T-helper 2 cell treated with Interferon-gamma antibody and Interleukin-4, amounts not matched to agents 100 ng/mL and 5 ng/mL, for 36 hours (primary cell): ENCODE results near the gene SVIP. TPM values are rescaled to one million over a fixed set of nuclear protein-coding genes. Genes with fewer than 3 reads are reported as not detected.

Source experiments
- intact Hi-C: fragments of 100-400 bp; cut with micrococcal nuclease; formaldehyde crosslinking; loops from one replicate; pipeline ENCODE4 v1.15.1; 2023
- total RNA-seq: library from RNA; stranded (reverse); gene quantifications from 2 replicates; pipeline ENCODE4 v1.2.3, GENCODE V29; 2022

The SVIP gene, protein sequence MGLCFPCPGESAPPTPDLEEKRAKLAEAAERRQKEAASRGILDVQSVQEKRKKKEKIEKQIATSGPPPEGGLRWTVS
- total RNA-seq, result 30.1 and 35.8 TPM in 2 replicates

DNA sequence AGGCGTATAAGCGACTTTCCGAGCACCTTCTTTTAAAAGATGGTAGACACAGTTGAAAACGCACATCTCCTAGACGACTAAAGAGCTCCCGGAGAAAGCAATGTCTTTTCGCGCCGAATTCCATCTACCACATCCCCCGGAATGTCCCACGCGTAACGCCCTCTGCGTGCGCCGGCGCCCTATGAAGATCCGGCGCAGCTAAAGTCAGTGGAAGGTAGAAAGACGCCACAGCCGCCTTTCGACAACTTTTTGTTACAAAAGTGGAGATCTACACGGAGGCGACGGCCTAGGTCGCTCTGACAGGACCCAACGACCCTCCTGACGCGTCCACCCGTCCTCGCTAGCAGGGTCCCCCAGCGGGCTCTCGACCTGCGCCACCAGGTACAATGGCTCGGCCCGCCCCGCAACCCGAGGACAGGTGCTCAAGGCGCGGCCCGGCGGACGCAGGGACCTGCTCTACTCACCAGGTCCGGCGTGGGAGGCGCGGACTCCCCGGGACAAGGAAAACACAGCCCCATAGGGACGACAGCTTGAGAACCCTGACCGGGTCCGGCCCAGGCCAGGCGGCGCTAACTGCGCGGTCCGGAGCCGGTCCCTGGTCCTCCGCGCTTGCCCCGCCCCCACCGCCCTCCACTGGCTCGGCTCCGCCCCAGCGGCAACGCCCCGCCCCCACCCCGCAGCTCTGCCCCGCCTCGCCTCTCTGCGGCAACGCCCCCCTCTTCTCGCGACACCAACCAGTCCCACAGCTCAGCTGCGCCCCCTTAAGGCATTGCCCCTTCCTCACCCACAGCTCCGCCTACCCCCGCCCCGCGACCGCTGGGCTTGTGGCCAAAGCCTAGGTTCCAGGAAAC lies at the start of gene SVIP:
Gene SVIP (minus strand): TSS at position 571 of the 851 bp plus-strand sequence. CDS start 53 bp downstream, at position 518.
- intact Hi-C loops, result loop anchor here (1.0 kb wide), 2 partner anchors 204 to 496 kb away; partner anchors contain the start of gene FANCF

DNA sequence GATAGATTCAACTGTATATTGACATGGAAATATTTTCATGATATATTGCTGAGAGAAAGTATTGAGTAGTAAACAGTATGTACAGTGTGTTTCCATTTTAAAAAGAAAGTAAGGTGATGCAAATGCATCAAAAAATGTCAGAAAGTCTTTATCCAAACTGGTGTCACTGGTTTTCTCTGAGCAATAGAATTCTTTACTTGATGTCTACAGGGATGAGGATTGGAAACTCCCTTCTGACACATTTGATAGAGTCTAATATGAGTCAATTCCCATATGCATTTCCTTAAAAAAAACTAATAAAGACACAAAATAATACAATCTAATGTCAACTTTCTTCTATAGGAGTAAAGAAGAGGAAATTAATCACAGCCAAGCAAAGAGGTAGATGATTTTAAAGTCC lies 49.0 kb upstream of the SVIP start:
- intact Hi-C loops, result no loop called here

DNA sequence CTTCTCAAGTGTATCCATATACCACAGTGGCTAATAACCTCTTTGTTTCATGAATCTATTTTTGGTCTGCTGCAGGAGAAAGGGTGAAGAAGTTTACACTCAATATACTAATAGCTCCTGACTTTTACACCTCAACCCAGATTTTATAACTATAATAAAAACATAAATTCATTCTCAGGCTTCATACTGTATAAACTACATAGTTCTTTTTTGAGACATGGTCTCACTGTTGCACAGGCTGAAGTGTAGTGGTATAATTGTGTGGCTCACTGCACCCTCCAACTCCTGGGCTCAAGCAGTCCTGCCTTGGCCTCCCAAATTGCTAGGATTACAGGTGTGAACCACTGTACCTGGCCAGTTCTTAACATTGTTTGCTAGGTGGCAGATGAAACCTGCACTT lies 48.4 kb upstream of the SVIP start:
- intact Hi-C loops, result no loop called here

DNA sequence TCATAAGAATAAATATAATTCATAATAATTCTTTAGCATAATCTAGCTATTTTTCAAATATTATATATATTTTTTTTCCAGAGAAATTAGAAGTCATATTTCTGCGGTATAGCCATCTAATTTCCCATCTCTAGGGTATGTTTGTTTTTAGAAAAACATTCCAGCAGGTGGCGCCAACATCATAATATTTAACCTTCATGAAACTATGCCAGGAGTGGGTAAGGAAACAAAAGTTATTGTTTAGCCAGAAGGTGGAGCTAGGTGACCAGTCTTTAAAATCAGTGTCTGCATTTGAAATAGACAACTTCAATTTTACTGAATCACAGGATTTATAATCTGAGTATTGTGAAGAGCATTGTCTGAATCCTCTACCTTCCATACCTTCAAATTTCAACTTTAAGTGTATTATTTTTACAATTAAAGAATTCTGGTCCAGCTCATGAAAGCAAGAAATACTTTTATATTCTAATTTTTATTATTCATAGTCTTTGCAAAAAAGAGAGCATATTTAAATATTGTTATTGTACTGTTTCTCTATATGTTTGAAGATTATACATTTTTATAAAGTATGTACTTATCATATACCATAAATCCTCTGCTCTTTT lies 46.4 kb upstream of the SVIP start:
- intact Hi-C loops, result no loop called here

DNA sequence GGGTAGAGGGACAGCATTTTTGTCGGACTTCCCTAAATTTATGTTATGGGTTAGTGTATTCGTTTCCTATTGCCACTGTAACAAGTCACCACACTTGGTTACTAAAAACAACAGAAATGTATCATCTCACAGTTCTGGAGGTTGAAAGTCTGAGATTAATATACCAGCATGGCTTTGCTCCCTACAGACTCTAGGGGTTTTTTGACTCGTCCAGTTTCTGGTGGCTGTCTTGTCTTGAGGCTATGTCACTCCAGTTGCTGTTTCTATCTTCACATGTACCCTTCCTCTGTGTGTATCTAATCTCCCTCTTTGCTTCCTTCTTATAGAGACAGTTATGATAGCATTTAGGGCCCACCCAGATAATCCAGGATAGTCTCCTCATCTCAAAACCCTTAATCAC lies 39.7 kb upstream of the SVIP start:
- intact Hi-C loops, result no loop called here

DNA sequence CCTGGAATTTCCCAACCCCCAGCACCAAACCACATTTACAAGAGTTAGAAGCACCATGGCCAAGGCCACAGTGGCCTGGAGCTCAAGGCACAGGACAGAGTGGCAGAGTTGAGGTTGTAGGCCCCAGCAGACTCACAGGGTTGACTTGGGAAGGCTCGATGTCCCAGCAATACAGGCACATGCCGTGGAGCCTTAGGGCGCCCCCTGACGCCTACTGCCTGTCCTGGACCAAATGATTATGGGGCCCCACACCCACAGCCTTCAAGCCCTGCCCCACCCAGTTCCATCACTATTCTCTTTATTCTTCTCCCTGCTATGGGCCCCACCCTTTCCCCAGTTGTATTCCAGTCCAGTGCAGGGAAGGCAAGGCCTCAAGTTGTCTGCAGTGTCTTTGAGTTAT lies 30.6 kb upstream of the SVIP start, which contains the start of gene CCDC179:
Gene CCDC179 (minus strand): TSS at position 234 of the 400 bp plus-strand sequence. CDS start 53 bp downstream, at position 181.
- intact Hi-C loops, result no loop called here

DNA sequence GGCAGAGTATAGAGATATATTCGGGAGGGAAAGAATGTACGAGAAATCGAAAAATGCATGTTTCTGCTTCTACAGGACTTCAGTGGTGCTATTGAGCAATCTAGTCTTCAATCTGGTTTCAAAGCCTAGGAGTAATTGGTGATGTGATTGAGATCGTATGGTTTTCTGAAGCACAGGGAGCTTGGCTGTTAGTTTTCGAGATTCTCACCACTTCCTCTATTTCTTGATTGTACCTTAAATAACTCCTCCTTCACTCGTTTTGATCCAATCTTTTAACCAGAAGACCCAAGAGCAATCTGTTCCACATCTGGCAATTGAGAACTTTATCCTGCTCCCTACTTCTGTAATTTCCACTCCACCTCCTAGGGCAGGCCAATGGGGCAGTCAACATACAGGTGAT lies 30.2 kb upstream of the SVIP start:
- intact Hi-C loops, result no loop called here

DNA sequence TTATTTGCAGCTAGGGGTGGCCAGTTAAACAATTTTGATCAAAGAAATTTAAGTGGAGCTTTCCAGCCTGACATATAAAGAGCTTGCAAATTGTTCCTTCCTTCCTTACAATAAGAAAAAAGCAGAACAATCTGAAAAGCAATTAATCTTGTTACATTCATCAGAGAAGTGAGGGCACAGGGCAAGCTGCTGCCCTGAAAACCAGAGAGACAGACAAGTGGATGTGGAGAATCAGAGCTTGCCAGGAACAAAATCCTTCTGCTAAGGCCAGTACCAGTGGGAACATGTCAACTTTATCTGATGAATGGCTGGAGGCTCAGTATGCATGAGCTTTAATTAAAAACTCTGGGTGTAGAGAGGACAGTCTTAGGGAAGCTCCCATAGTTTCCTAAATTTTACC lies 21.9 kb upstream of the SVIP start:
- intact Hi-C loops, result no loop called here

DNA sequence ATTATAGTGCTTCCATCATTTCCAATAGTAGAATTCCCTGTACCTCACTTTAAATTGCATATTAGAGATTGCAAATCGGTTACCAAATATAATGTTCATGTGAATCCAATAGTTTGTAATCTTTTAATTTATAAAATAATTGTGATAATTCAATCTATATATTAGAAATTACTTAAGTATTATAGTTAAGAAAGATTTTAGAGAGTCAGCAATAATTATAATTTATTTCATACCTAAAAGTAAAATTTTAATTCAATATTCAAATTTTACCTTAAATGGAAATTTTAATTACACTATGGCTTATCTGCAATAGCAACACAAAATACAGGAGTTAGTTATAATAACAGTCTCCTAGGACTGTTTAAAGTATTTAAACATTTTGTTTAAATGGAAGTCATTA lies 17.1 kb upstream of the SVIP start:
- intact Hi-C loops, result no loop called here

DNA sequence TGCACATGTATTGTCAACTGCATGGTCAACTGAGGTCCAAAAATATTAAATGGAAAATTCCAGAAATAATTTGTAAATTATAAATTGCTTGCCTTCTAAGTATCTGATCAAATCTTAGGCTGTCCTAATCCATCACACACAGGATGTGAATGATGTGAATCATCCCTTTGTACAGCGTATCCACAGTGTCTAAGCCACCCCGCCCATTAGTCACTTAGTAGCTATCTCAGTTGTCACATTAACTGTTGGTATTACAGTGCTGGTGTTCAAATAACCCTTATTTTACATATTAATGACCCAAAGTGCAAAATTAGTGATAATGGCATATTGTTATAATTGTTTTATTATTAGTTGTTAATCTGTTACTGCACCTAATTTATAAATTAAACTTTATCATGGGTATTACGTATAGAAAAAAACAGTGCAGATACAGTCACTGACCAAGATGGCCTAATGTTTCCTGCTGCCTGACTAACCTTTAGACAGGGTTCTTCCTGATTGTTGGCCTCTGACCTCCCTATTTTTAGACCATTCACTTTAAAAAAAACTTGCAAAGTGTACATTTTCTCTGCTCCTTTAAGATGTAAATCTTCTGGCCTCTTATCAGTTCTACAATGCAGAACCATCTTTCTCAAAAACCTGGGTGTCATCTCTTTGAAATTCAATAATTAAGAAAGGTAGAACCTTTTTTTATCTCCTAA lies 2.9 kb upstream of the SVIP start:
- intact Hi-C loops, result no loop called here

DNA sequence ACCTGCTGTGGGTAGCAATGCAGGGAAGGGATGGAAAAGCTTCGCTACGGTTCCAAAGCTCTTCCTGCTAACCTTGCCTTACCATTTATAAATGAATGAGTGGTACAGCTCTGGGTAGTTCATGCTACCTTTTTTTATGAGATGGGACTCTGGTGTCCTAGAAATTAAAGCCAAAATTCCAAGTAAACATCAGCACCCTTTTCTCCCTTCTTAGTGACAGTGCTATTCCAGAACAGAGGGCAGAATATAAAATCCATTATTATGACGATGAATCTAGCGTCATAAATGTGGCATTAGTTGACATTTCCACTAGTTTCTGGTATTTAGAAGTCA lies 447 bp upstream of the SVIP start:
- intact Hi-C loops, result no loop called here

DNA sequence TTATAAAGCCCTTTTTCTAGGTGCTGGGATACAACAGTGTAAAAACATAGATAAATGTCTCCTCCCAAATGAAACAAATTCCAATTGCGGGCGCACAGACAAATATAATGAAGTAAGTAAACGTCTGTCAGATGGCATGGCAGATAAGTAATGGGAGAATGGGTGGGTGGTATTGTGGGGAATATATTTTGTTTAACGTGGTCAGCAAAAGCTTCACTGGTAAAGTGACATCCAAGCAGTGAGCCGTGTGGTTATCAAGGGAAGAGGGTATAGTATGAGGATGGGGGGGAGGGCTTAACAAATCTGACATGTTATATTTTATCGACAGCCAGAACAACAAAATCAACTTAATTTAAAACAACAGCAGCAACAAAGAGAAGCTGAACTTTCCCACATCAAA lies 1.2 kb downstream of the SVIP start:
- intact Hi-C loops, result no loop called here

DNA sequence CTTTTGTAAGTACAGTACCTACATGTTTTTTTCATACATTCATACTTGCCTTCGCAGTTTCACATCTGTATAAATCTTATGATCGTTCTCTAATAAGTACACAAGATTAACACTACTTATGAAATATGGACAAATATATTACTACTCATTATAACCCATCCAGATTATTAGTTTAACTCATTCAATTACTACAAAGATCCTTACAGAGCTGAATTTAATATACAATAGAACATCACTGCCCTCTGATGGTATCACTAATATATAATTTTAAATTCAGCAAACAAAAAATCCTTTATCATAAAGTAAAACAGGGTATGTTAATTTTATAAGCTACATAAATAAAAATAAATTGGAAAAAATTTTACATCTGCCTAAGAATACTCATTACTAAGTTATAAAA lies 7.4 kb downstream of the SVIP start:
- intact Hi-C loops, result no loop called here

DNA sequence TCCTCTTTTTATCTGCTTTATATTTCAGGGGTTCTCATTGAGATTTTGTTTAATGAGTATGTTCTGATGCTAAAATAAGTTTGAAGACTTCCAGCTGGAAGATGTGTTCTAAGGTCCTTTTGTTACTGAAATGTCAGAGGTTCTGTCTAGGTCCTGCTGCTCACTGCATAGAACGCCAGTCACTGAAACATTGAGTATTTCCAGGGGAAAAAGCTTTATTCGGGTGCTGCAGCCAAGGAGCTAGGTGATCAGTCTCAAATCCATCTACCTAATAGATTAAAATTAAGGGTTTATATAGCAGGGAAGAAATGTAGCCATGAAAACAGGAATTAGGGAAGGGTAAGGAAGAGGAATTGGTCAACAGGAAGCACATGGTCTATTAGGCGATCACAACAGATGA lies 19.7 kb downstream of the SVIP start:
- intact Hi-C loops, result no loop called here

DNA sequence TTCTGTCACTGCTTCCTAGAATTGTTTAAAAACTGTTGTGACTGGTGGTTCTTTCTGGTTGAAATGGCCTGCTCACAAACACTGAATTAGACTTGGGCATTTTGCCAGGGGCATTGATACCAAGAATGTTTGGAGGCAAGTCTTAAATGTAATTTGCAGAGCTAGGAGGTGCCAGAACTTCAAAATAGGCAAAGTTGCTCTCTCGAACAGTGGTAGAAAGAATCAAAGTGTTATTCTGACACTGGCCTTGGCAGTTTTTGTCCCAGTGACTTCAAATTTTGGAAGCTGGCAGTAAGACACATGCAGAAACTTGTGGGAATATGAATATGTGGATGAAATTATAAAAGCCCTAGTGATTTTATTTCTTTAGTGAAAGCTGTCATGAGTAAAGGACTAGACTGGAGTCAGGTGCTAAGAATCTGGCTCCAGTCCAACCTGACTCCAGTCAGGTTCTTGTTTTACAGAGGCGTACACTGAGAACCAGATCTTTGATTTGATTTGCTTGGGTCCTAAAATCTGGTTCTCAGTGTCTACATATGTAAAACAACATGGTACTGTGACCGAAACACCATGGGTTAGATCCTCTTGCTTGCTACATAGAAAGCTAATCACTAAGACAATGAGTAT lies 20.9 kb downstream of the SVIP start:
- intact Hi-C loops, result no loop called here

DNA sequence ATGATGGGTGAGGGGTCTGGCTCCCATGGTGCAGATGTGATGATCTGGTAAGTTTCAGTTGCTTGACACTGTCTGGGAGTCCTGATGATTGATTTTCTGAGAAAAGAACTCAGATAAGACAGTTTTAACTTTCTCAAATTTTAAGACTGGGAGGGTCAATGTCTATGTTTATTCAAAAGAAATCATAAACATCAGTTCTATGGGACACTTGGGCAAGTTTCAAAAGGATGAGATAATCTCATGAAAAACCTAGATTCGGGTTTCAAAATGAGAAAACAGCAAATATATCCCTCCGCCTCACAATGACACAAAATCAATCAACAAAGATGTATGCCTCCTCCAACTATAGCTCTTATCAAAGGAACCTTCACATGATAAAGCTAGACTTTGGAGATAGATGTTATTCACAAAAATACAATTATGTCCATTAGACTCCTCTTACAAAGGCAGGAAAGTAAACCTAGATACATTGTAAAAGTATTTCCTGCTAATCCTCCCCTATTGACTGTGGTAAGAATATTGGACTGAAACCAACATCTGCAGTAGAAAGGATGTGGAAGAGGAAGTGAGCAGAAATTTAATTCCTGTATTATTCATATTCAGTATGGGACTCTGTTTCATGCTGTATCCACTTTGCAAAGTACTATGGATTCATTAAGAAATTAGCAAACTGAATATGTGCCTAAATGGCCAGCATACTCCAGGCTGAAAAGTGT lies 21.6 kb downstream of the SVIP start:
- intact Hi-C loops, result no loop called here

DNA sequence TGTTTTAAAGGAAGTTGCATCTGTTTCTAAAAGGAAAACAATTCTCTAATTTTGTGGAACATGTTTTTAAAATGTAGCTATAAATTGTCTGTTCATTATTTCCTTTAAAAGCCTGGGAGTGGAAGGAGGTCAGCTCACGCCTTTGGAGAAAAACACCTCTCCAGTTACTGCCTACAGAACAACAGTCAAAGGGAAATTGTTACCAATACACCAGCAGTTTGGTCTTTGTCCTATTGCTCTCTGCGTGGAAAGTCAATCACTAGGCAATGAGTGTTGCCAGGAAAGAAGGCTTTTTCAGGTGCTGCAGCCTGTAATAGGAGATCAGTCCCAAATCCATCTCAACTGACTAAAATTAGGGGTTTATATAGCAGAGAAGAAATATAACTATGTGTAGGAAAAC lies 22.2 kb downstream of the SVIP start:
- intact Hi-C loops, result no loop called here

DNA sequence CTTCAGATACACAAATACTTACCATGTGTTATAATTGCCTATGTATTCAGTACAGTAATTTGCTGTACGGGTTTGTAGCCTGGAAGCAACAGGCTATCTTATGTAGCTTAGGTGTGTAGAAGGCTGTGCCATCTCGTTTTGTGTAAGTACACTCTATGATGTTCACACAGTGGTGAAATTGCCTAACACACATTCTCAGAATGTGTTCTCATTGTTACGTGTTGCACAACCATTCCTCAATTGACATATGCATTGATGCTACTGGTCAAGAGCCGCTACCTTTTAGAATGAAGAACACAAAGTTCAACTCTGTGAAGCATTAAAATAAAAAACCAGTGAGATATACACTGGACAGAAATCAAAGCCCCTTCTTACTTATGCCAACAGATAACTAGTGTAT lies 26.7 kb downstream of the SVIP start:
- intact Hi-C loops, result no loop called here

DNA sequence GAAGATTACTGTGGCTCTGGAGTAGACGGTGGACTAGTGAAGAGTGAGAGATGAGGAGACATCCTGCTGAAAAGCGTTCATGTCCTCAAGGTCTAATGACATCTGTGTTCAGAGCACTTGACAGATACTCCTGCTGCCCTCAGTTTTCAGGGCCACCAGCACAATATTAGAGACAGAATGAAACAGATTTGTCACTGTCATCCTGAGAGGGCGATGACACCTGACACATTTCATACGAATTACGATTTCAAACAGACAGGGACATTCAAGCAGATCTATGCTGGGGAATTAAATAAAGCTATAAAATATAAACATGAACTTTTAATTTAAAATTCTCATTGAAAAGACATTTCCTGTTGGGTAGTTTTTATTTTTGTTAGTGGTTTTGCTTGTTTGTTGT lies 29.1 kb downstream of the SVIP start:
- intact Hi-C loops, result no loop called here

DNA sequence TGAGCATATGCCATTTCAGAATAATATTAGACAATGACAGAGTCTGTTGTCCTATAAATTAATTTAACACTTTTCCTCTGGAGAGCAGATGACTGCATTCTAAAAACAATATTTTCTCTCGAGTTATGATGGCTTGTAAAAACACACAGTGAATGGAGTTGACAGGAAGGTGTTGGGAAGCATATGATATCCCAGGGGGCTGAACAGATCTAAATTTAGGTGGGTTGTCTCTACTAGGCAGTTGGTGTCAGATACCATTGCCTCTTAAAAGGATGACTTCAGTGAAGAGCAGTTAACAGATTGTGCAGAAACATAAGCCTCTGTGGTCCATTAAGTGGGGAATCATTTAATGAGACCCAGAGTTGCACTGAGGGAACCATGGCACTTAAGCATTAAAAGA lies 30.7 kb downstream of the SVIP start:
- intact Hi-C loops, result no loop called here

DNA sequence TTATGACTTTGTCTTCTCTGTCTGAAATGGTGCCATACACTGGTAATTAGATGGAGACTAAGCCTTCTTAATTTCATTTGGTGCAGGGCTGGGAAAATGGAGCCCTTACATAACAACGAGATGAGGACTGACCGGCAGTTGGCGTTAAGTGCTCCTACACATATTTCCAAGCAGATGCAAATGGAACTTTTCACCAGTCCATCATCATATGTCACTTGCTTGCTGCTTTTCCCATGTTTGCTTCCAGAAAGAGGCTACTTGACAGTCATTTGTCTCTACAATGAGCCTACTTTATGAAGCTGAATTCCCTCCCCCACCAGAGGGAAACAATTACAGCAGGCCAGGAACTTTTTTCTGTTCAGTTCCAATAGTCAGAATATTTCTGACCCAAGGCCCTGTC lies 32.6 kb downstream of the SVIP start:
- intact Hi-C loops, result no loop called here
